Keratinocyte (primary cell): ENCODE results near the gene GALNT9. TPM values are rescaled to one million over a fixed set of nuclear protein-coding genes. Genes with fewer than 3 reads are reported as not detected.

Source experiments
- DNase-seq: peaks from one replicate; pipeline ENCODE4 v3.0.0-alpha.2; 2011; ENCODE audit warnings: low read depth, missing footprints, low spot score
- FAIRE-seq: peaks from 2 replicates; lab custom pipeline; 2011; peaks lifted over from hg19 to GRCh38; lab: Jason Lieb, UNC
- H2AFZ ChIP-seq: 2 replicates; pipeline ENCODE4 v1.6.0; 2012; ENCODE audit warnings: low read length, control low read depth, inconsistent platforms; ENCODE audit not compliant: control insufficient read depth
- H3K27ac ChIP-seq: 2 replicates; pipeline ENCODE4 v1.5.1; 2011; ENCODE audit warnings: low read length; ENCODE audit not compliant: control insufficient read depth, insufficient read depth
- H3K27me3 ChIP-seq: 3 replicates; pipeline ENCODE4 v1.6.0; 2011; ENCODE audit warnings: low read length; ENCODE audit not compliant: control insufficient read depth, insufficient read depth; ENCODE audit errors: extremely low read depth
- H3K36me3 ChIP-seq, 2 experiments: 2 replicates in 1 of 2; 3 replicates in 1 of 2; pipeline ENCODE4 v1.5.1; 2011; ENCODE audit warnings: low read length in 2 of 2, mild to moderate bottlenecking in 1 of 2; ENCODE audit not compliant: control insufficient read depth in 2 of 2, insufficient read depth in 2 of 2; ENCODE audit errors: extremely low read depth in 1 of 2
- H3K4me1 ChIP-seq: 3 replicates; pipeline ENCODE4 v1.5.1; 2011; ENCODE audit warnings: low read length; ENCODE audit not compliant: control insufficient read depth, insufficient read depth; ENCODE audit errors: extremely low read depth
- H3K4me2 ChIP-seq: 3 replicates; pipeline ENCODE4 v1.6.0; 2011; ENCODE audit warnings: low read depth, low read length; ENCODE audit not compliant: control insufficient read depth, insufficient read depth; ENCODE audit errors: extremely low read depth
- H3K4me3 ChIP-seq, 3 experiments: fragments of 200-600 bp in 1 of 3; sonication (generic) in 1 of 3; 2 replicates in 2 of 3; 3 replicates in 1 of 3; pipeline ENCODE4 v1.5.1; 2011 to 2016; ENCODE audit warnings: low read length in 3 of 3, mild to moderate bottlenecking in 3 of 3, control low read depth in 2 of 3, inconsistent platforms in 1 of 3, low read depth in 1 of 3, mixed read lengths in 1 of 3, mixed run types in 1 of 3, moderate library complexity in 1 of 3; ENCODE audit not compliant: control insufficient read depth in 2 of 3, insufficient read depth in 2 of 3; ENCODE audit errors: extremely low read depth in 1 of 3
- H3K79me2 ChIP-seq: 2 replicates; pipeline ENCODE4 v1.6.0; 2012; ENCODE audit warnings: low read length; ENCODE audit not compliant: control insufficient read depth, insufficient read depth
- H3K9ac ChIP-seq: 3 replicates; pipeline ENCODE4 v1.6.0; 2011; ENCODE audit warnings: low read length; ENCODE audit not compliant: control insufficient read depth, insufficient read depth; ENCODE audit errors: extremely low read depth
- H3K9me1 ChIP-seq: 3 replicates; pipeline ENCODE4 v1.6.0; 2011; ENCODE audit warnings: low read length; ENCODE audit not compliant: control insufficient read depth, insufficient read depth; ENCODE audit errors: extremely low read depth
- H3K9me3 ChIP-seq: 2 replicates; pipeline ENCODE4 v1.5.1; 2012; ENCODE audit warnings: low read depth, low read length; ENCODE audit not compliant: control insufficient read depth
- H4K20me1 ChIP-seq: 3 replicates; pipeline ENCODE4 v1.6.0; 2011; ENCODE audit warnings: low read length; ENCODE audit not compliant: control insufficient read depth, insufficient read depth; ENCODE audit errors: extremely low read depth
- EZH2 ChIP-seq: IDR thresholded peaks from one replicate; pipeline ENCODE4 v1.6.1; 2012; ENCODE audit warnings: inconsistent platforms, mild to moderate bottlenecking, low read length, moderate library complexity
- dilution Hi-C: fragments of 300-500 bp; cut with MboI; formaldehyde crosslinking; loops from one replicate; pipeline ENCODE4 v1.7.0; 2020; ENCODE audit warnings: low sequenced_read_pairs; ENCODE audit not compliant: extremely low pct_ligation_motif_present
- polyA plus RNA-seq, 5 experiments: library from polyadenylated mRNA; depleted of rRNA in 3 of 5; stranded (reverse) in 3 of 5; stranded (forward) in 1 of 5; unstranded in 1 of 5; fragments of >200 nt; gene quantifications; 1 replicate in 1 of 5; 2 replicates in 3 of 5; 3 replicates in 1 of 5; pipeline versions ENCODE4 v1.2.1 to v1.2.3, GENCODE V29; 2011 to 2012; ENCODE audit warnings: missing spikeins in 2 of 5, low read depth in 1 of 5, low replicate concordance in 1 of 5
- TF ChIP-seq, protein P1 (sequence below), 3 experiments: IDR thresholded peaks in 1 of 3; conservative IDR thresholded peaks in 1 of 3; optimal IDR thresholded peaks in 1 of 3; 2 replicates in 2 of 3; 3 replicates in 1 of 3; pipeline versions ENCODE3 to v1.5.1; 2011; ENCODE audit warnings: low read length in 3 of 3, mild to moderate bottlenecking in 3 of 3, moderate library complexity in 2 of 3, control low read depth in 1 of 3, inconsistent platforms in 1 of 3; ENCODE audit not compliant: insufficient read depth in 2 of 3; ENCODE audit errors: extremely low read depth in 1 of 3

GALNT9 gene
- polyA plus RNA-seq, 1 donor (not counting 4 experiments of a cell fraction or from before 2014, with no cell fraction given): not detected

DNA sequence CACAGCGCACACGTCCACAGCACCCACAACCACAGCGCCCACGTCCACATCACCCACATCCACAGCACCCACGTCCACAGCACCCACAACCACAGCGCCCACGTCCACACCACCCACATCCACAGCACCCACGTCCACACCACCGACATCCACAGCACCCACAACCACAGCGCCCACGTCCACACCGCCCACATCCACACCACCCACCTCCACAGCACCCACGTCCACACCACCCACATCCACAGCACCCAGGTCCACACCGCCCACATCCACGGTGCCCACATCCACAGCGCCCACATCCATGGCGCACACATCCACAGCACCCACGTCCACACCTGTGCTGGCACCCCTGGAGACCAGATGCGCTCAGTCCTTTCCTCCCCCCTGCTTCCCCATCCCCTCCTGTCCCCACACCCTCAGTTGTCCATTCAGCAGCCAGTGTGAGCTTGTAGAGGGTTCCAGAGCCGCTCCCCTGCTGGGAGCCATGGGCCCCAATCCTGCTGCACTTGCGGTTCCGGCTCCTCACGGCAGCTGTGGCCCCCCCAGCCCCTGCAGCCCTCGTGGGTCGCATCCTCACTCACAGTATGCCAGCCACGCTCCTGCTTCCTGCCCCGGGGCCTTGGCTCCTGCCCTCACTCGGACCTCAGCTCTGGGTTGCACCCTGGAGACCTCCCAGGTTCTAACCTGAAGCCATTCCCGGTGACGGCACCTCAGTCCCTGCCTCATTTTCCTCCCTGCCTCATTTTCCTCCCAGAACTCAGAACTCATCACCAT is 37.8 kb downstream of the GALNT9 start:
- H3K9me3 ChIP-seq: peaks cover 21% of the 10 kb centered on the region
- H3K9me1 ChIP-seq: no peaks in the 10 kb centered on the region
- TF ChIP-seq, protein P1, sequence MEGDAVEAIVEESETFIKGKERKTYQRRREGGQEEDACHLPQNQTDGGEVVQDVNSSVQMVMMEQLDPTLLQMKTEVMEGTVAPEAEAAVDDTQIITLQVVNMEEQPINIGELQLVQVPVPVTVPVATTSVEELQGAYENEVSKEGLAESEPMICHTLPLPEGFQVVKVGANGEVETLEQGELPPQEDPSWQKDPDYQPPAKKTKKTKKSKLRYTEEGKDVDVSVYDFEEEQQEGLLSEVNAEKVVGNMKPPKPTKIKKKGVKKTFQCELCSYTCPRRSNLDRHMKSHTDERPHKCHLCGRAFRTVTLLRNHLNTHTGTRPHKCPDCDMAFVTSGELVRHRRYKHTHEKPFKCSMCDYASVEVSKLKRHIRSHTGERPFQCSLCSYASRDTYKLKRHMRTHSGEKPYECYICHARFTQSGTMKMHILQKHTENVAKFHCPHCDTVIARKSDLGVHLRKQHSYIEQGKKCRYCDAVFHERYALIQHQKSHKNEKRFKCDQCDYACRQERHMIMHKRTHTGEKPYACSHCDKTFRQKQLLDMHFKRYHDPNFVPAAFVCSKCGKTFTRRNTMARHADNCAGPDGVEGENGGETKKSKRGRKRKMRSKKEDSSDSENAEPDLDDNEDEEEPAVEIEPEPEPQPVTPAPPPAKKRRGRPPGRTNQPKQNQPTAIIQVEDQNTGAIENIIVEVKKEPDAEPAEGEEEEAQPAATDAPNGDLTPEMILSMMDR (optimal IDR thresholded peaks at IDR 0.05 in 1 of 3, IDR thresholded peaks at IDR 0.05 in 1 of 3, conservative IDR thresholded peaks at IDR 0.05 in 1 of 3; ENCODE audit: extremely low read depth in 1 of 3, insufficient read depth in 2 of 3, low read length in 3 of 3): no peak
- TF ChIP-seq EZH2: no peak
- DNase-seq (no peak), FAIRE-seq (no peak)
- no peaks in the 10 kb centered on the region for H3K79me2 ChIP-seq
- H4K20me1 ChIP-seq: no peaks in the 10 kb centered on the region
- H3K27ac ChIP-seq: no peak overlapping the region
- no peak overlapping the region for H2AFZ ChIP-seq
- H3K27me3 ChIP-seq: no peaks in the 10 kb centered on the region
- no peaks in the 10 kb centered on the region for H3K4me1 ChIP-seq
- no peak overlapping the region for H3K9ac ChIP-seq
- no peak overlapping the region for H3K4me3 ChIP-seq
- dilution Hi-C loops: no loop called here
- H3K36me3 ChIP-seq: no peaks in the 10 kb centered on the region
- no peak overlapping the region for H3K4me2 ChIP-seq

- Histone ChIP-seq H4K20me1 (no peaks in the 10 kb centered on the region), H3K4me3 (no peak overlapping the region), H2AFZ (no peak overlapping the region), H3K36me3 (no peaks in the 10 kb centered on the region), H3K27ac (no peak overlapping the region), H3K9me3 (peaks cover 19% of the 10 kb centered on the region), H3K79me2 (no peaks in the 10 kb centered on the region), H3K27me3 (peaks cover 7% of the 10 kb centered on the region), H3K4me2 (no peak overlapping the region), H3K9ac (no peak overlapping the region), H3K4me1 (peaks cover 5% of the 10 kb centered on the region), H3K9me1 (no peaks in the 10 kb centered on the region)
- TF ChIP-seq, protein P1 (optimal IDR thresholded peaks at IDR 0.05 in 1 of 3, IDR thresholded peaks at IDR 0.05 in 1 of 3, conservative IDR thresholded peaks at IDR 0.05 in 1 of 3; ENCODE audit: extremely low read depth in 1 of 3, insufficient read depth in 2 of 3, low read length in 3 of 3): no peak
- no peak for TF ChIP-seq EZH2
- DNase-seq (no peak), FAIRE-seq (no peak)
- dilution Hi-C loops: no loop called here
Observed at GRCh38 chr12:132290203-132290540, 39.2 kb downstream of the GALNT9 start.
